Activated CD8-positive, alpha-beta memory T cell treated with anti-CD3 and anti-CD28 coated beads for 24 hours (primary cell): ENCODE results near the gene SULT1C2.
"Not testable (repeated sequence)": the region's sequence is repeated elsewhere in the genome, so short reads cannot be mapped to it uniquely, and the experiment has no call there.

Experiments
- DNase-seq: peaks from one replicate; pipeline ENCODE4 v3.0.0-alpha.2; 2020

Gene SULT1C2

DNA sequence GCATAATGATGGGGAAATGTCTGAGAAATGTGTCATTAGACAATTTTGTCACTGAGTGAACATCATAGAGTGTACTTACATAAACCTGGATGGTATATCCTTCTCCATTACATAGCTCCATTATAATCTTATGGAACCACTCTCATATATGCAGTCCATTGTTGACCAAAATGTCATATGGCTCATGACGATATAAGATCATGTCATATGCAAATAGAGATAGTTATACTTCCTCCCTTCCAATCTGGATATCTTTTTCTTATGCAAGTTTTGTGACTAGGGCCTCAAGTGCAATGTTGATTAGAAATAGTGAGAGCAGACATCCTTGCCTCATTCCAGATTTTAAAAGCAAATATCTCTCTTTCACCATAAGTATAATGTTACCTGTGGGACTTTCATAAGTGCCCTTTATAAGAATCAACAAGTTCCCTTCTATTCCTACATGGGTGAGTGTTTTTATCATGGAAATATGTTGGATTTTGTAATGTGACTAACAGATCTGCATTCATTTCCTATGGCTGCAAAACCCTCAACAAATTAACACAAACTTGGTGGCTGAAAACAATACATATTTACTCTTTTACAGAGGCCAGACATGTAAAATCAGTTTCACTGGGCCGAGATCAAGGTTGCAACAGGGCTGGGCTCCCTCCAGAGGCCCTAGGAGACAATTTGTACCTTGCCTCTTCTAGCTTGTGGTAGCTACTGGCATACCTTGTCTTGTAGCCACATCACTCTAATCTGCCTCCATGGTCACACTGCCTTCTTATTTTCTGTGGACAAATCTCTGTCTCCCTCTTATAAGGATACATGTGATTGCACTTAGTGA is 67.4 kb downstream of the SULT1C2 start:
- DNase-seq, result no peak

DNA sequence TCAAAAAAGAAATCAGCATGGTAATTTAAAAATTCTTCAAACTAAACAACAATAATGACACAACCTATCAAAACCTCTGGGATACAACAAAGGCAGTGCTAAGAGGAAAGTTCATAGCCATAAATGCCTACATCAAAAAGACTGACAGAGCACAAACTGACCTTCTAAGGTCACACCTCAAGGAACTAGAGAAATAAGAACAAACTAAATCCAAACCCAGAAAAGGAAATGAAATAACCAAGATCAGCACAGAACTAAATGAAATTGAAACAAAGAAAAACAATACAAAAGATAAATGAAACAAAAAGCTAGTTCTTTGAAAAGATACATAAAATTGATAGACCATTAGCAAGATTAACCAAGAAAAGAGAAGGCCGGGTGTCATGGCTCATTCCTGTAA is 70.6 kb downstream of the SULT1C2 start:
- not testable (repeated sequence) for DNase-seq
